NCI-H2227 (cell line): Measurements from ENCODE around the gene MTERF2.
A peak's percentile ranks its signal among the peaks of the same experiment; 100 is the strongest.

Source experiments
- DNase-seq: peaks from one replicate; lab custom pipeline; 2025; ENCODE audit not compliant: unreplicated experiment; lab: John Stamatoyannopoulos, UW

Gene MTERF2

DNA sequence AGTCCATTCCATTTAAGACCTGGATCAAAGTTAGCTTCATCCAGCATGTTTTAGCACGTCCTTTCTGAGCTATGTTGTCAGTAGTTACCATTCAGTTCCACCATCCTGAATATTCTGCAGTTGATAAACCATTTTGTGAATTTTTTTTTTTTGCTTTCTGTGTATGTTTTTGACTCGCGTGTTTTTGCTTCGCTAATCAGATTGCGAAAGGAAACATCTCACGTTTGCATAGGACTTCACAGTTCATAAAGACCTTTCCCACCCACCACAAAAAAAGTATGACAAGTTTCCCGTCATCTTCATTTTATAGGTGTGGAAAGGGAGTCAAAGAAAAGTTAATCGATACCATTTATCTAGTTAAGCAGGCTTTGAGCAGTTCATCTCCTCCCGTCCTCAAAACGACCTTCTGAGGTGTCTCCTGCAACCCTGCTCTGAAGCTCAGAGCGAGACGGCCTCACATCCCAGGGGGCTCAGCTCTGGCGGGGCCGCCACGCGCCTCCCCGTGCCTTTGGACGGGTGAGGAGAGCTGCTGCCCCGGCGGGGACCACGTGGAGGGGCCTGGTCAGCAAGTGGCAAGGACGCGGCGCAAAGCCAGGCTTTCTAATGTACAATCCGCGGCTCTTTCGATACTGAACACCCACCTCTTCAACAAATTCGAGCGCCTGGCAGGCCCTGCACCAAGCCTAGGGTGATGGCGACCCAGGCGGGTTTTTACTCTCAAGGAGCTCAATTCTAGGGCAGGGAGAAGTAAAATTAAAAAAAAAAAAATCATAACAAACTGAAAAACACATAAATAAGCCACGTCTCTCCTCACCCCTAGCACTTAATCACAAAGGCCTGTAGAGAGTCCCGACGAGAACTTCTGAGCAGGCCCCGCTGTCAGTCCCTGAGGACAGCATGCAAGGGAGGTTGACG is 32.2 kb downstream of the MTERF2 start:
- DNase-seq: peak; percentile 61

DNA sequence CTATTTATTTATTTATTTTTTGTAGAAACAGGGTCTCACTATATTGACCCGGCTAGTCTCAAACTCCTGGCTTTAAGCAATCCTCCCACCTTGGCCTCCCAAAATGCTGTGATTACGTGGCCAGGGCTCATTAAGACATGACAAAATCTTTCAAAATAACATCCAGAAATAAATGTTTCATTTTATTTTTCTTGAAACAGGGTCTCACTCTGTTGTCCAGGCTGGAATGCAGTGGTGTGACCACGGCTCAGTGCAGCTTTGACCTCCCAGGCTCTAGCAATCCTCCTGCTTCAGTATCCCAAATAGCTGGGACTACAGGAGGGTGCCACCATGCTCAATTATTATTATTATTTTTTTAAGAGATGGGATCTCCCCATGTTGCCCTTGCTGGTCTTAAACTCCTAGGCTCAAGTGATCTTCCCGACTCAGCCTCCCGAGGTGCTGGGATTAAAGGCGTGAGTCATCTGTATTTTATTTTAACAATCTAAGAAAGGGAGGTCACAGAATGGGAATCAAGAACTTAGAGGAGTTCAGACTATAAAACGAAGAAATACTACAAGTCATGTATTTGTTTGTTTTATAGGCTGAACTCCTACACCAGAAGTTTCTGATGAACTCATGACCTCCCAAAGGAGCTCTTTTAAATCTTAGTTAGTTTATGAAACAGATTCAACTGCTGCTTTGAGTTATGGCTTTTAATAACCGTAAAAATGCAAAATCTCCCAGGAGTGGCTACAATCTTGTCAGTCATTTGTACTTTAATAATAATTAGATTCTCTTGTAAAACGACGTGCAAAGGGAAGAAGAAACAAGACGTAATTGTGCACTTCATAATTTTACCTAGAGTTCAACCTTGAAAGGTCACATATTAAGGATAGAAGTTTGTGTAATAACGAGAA is 33.3 kb downstream of the MTERF2 start:
- DNase-seq: no peak

GRCh38 chr12:106950591-106950990 is 36.4 kb downstream of the MTERF2 start:
- no peak for DNase-seq

DNA sequence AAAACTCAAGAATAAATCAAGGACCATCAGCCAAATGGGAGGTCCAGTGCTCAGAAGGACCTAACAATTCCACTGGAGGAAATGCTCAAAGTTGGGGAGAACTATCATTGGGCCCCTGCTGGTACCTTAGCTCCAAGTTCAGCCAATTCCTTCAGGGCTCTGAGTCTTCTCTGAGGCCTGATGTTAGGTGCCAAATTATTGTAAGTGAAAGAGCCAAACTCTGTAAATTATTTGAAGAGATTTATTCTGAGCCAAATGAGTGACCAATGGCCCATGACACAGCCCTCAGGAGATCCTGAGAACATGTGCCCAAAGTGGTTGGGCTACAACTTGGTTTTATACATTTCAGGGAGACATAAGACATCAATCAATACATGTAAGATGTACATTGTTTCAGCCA is 39.5 kb downstream of the MTERF2 start:
- no peak for DNase-seq

DNA sequence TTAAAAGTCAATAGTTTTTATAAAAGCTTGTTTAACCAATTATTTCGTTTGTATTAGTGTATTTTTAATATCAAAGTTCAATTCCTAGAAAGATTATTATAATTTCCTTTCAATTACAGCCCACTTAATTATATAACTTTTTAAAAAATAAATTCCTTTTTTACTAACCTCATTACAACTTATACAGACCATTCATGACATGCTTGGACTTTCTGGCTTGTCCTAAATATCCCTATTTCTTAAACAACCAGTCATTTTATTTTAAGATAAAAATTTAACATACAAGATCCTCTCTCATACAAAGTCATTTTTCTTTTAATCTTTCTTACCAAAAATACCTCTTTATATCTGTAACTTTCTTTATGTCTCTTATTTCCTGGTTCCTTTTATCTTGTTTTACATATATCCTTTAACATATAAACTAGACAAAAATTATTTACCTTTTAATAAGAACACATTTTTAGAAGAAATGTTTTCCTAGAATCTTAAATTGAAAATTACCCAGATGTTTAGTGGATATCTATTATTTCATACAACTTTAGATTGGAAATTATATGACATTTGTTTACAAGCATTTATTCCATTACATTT is 41.6 kb downstream of the MTERF2 start:
- DNase-seq: peak; percentile 3

DNA sequence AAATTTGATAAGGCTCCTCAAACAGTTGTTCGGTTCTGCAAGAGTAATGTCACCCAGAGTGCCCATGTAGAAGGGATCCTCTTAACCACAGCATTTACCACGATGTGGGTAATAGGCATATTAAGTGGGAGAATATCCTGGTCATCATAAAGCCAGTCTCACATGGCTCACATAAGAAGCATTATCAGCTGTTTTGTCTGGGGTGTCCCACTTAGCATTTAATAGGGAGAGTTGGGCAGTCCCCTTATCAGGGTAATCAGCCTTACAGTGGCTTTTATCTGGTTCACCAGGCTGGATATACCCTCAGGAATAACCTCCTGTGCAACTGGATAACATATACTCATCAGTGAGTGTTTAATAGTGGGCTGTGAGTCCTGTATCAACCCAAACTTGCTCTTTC is 44.2 kb downstream of the MTERF2 start:
- no peak for DNase-seq

DNA sequence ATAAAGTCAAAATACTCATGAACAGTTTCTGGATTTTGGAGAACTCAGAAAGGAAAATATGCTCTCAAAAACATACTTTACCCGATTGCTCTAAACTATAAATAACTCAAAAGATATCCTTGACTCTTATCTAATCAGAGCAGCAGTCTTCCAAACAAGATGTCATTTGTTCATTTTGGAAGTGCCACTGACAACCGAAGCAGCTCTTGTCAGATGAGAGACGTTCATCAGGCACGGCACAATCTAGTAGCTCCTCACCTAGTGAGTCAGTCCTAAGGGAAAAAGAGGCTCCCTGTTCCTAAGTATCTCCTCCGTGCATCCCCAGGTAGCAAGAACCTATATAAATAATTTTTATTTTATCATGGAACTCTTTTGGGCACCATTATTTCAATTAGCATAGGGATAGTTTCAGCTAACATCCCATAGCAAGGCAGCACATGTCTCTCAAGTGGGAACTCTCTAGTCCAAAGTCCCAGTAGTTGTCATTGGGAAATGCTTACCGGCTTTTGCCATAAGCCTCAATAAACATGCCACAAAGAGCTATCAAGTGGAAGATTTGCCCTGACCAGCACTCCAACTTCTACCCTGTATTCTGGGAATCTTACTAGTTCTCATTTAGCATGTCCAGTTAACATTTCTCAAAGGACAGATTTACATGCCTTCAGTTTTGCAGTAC is 45.3 kb downstream of the MTERF2 start:
- no peak for DNase-seq

GRCh38 chr12:106934277-106934676 is 52.7 kb downstream of the MTERF2 start:
- no peak for DNase-seq
